ENCODE measurements around the gene PIRT.

The PIRT gene

DNA sequence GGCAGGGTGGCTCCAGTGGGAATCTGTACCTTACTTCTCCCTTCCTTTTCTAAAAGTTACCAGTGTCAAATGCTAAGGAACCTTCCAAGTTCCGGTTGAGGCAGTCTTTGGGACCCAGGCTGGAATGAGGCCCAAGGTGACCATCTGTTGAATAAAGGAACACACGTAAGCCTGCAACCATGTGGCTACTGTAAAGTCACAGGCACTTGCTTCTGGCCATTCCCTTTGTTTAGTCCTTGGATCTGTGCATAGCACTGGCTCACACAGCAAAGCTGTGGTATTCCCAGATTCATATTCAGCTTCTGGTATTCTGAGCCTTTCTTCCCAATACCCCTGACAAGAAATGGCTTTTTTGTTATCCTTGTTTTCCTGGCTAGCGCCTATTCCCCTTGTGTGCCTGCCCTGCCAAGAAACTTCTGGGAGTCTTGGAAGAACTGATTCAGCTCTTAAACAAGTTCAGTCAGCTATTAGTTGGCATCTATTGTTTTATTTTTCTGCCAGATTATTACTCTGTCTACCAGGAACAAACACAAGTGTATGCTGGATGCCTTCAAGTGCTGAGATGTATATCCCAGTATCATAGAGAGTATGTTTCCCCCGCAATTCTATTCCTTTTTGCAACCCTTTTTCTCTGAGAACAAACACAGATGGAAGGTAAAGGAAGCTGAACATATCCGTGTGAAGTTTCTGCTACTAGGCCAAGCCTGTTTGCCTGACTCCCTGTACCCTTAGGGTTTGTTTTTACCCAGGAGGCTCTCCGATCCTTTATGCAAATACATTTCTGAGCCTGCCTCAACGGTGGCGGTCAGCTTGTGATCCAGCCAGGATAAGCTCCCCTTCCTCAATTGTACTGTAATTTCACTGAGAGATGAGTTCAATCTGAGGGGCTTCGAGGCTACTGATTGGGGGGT is 47.1 kb downstream of the PIRT start:
- no peak for DNase-seq (ENCODE audit: low read depth in 1 of 2, low spot score in 1 of 2)

DNA sequence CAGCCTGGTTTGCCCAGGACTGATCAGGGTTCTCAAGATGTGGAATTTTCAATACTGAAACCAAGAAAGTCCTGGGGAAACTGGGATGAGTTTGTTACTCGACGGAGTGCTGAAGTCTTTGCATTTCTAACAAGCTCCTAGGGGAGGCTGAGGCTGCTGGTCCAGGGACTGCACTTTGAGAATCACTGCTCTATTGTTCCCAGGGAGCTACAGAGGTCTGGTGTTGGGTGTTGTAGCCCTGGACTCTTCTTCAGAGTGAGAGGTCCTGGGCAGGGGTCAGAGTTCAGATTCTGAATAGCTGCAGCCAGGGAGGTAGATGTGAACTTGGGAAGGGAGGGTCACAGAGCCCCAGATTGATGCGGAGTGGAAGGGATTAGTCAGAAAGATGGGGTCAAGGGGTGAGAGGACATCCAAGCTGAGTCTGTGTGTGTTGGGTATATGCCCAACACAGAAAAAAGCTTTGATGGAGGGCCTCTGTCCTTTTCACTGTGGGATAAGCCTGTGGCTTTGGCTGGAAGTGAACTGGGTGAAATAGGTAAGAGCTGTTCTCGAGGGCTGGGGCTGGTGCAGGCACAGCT is 48.1 kb downstream of the PIRT start:
- no peak for DNase-seq (ENCODE audit: low read depth in 1 of 2, low spot score in 1 of 2)

DNA sequence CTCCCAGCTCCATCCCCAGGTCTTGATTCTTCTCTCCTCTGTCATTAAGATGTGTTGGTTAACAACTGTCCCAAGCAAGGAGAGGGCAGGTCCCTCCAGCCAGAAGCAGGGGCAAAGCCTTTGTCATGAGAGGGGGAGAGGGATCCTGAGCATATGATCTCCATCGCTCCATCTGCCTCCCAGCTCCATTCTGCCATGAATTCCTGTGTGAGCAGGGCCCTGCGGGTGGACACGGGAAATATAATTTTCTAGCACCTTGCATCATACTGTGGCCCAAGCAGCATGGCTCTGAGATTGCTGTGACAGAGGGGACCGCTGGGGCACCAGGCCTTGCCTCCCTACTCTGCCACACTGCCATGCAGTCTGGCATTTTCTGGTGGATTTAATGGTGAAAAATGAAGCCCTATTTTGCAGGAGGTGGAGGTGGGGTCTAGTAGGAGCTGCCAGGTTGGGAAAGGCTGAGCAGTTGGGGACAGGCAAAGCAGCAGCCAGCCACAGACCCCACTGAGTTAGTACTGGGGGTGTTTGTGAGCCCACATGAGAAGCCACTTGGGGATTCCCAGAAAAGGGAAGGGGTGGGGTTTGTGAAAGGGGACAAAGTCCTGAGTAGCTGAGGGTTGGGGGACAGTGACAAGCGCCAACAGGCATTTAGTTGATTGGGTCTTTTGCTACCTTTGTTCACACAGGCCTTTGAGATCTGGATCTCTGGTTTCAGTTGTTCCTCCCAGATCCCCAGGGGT is 50.4 kb downstream of the PIRT start:
- no peak for DNase-seq (ENCODE audit: low read depth in 1 of 2, low spot score in 1 of 2)

DNA sequence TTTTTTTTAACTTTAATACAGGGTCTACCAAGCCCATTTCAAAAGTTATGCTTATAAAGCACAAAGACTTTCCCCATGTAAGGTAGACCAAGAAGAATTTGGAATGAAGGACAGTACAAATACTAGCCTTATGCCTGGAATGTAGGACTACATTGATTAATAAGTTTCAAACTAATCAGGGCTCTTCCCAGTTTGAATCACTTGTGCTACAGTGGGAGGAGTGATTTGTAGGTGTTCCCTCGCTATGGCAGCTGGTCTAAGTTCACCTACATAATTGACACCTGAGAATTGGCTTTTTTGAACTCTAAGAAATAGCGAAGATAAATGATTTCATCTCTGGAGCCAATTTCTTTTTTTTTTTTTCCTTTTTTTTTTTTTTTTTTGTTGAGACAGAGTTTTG is 52.6 kb downstream of the PIRT start:
- no peak for DNase-seq (ENCODE audit: low read depth in 1 of 2, low spot score in 1 of 2)

DNA sequence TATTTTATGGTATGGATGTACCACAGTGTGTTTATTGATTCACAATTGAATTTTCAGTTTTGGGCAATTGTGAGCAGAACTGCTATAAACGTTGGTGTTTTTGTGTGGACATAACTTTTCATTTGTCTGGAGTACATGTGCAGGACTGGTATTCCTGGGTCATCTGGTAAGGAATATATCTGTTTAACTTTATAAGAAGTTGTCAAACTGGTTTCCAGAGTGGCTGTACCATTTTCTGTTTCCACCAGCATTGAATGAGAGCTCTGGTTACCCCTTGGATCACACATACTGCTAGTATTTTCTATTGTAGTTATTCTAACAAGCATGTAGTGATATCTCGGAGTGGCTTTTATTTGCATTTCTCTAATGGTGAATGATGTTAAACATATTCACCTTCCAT is 58.3 kb downstream of the PIRT start:
- no peak for DNase-seq (ENCODE audit: low read depth in 1 of 2, low spot score in 1 of 2)

DNA sequence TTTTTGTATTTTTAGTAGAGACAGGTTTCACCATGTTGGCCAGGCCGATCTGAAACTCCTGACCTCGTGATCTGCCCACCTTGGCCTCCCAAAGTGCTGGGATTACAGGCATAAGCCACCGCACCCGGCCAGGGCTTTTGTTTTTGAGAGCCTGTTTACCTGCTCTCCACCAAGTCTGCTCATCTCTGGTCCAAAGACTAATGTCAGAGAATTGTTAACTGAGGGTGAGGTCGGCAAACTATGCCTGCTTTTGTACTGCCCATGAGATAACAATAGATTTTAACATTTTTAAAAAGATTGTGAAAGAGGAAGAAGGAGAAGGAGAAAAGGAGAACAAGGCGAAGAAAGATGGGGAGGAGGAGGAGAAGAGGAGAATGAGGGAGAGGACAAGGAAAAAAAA is 60.0 kb downstream of the PIRT start:
- DNase-seq (ENCODE audit: low read depth in 1 of 2, low spot score in 1 of 2) = no peak

DNA sequence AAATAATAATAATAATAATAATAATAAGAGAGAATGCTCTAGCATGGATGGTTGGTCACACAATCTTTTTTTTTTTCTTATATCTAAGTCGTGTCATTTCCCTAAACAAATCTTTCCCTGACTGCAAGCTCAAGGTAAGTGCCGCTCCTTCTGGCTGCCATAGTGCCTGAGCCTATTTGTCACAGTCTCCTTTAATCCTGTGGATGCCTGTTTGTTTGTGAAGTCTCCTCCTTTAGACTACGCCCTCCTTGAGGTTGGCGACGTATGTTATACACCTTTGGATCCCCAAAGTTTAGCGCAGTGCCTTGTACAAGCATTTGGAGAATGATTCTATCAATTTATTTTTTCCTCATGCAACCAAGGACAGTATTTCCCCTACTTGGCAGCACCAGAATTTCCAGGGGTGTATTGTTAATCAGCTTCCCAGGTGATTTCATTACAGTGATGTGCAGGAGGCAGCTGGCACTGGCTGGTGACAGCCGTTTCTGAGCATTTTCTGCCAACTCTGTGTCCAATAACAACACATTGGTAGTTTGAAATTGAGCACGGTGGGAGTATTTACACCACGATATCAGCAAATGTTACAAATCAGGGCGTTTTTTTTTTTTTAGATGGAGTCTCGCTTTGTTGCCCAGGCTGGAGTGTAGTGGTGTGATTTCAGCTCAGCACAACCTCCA is 60.6 kb downstream of the PIRT start:
- DNase-seq (ENCODE audit: low read depth in 1 of 2, low spot score in 1 of 2) = no peak

DNA sequence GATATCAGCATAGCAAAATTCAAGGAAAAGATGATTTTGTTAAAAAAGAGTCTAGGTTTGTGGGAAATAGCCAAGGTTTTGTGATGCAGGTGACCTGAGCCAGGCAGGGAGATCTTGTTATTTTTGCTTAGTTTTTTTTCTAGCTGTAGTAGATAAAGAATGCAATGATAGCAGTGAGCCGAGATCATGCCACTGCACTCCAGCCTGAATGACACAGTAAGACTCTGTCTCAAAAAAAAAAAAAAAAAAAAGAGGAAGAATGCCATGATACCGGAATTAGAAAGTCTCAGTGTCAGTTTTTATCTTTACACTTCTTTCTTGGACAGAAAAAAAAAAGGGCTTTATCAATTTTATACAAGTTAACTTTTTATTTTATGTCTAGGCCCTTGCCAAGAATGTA is 61.5 kb downstream of the PIRT start:
- DNase-seq (ENCODE audit: low read depth in 1 of 2, low spot score in 1 of 2) = no peak

DNA sequence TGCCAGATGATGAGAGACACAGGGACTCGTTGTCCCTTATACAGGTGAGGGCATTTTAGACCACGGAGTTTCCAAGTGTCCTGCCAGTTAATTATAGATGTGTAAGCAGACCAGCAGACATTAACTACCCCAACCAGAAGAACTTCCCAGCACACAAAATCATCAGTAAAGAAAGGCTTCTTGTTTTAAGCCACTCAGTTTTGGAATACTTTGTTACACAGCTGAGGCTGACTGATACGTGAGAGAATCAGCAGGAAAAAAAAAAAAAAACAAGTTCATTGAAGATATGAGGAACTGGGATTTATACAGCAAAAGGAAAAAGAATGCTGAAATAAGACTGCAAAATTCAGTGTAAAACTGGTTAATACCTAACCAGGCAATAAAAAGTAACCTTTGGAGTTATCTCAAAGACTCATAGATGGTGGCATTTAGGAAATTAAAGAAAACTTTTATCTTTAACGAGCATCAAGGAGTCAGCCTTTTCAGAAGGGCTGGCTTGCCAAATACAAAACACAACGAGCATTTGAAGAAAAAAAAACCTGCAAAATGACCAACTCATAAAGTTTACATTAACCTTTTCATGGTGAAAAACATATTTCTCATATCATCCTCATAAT is 62.0 kb downstream of the PIRT start:
- DNase-seq (ENCODE audit: low read depth in 1 of 2, low spot score in 1 of 2) = no peak

DNA sequence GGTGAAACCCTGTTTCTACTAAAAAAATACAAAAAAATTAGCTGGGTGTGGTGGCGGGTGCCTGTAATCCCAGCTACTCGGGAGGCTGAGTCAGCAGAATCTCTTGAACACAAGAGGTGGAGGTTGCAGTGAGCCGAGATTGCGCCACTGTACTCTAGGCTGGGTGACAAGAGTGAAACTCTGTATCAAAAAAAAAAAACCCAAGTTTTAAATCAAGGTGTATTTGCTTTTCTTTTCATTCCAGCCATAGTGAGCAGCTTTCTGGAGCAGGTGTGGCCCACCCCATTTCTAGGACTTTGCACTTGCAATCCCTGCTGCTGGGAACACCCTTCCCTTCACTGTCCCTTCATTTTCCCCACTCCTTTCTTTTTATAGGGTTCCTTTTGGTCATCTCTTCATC is 62.8 kb downstream of the PIRT start:
- DNase-seq (ENCODE audit: low read depth in 1 of 2, low spot score in 1 of 2) = no peak

DNA sequence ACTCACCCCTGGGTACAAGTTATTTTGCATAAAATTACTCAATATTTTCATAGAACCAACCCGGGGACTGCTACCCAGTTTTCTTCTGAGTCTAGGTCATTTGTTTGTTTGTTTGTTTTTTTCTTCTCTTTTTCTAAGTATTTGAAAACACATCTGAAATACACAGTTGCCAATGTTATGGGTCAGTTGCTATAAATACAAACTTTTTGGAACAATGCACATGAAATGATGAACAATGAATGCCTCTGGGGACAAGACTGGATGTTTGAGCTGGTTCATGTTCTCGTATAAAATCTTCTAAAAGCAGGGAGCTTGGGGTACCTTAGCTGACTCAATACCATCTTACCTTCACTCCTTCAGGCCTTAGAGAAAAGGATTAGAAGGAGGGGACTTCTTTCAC is 64.5 kb downstream of the PIRT start:
- no peak for DNase-seq (ENCODE audit: low read depth in 1 of 2, low spot score in 1 of 2)

All from activated CD4-positive, alpha-beta T cell treated with anti-CD3 and anti-CD28 coated beads, Interleukin-2, amount 50 U/mL, for 24 hours (primary cell).